Kidney epithelial cell (primary cell): ENCODE results near the gene BBX. TPM values are rescaled to one million over a fixed set of nuclear protein-coding genes. Genes with fewer than 3 reads are reported as not detected.

Experiments
- DNase-seq: peaks from one replicate; pipeline ENCODE4 v3.0.0-alpha.2; 2010; ENCODE audit warnings: low read depth
- H3K27me3 ChIP-seq: 2 replicates; pipeline ENCODE4 v1.6.0; 2011; ENCODE audit warnings: low read length; ENCODE audit not compliant: control insufficient read depth, insufficient read depth
- H3K36me3 ChIP-seq: 2 replicates; pipeline ENCODE4 v1.5.1; 2011; ENCODE audit warnings: low read length; ENCODE audit not compliant: control insufficient read depth, insufficient read depth
- H3K4me3 ChIP-seq: 2 replicates; pipeline ENCODE4 v1.5.1; 2011; ENCODE audit warnings: low read depth, mild to moderate bottlenecking, control low read depth, low read length
- total RNA-seq: library from RNA; depleted of rRNA; stranded (reverse); fragments of >200 nt; gene quantifications from 2 replicates; pipeline ENCODE4 v1.2.3, GENCODE V29; 2015
- TF ChIP-seq, protein P1 (sequence below): IDR thresholded peaks from 2 replicates; pipeline ENCODE4 v1.5.1; 2011; ENCODE audit warnings: mild to moderate bottlenecking, moderate library complexity, low read length, control low read depth, inconsistent platforms; ENCODE audit not compliant: insufficient read depth, poor library complexity, severe bottlenecking

Gene BBX
- total RNA-seq, 1 donor from 2014 or later = 50.7 TPM

DNA sequence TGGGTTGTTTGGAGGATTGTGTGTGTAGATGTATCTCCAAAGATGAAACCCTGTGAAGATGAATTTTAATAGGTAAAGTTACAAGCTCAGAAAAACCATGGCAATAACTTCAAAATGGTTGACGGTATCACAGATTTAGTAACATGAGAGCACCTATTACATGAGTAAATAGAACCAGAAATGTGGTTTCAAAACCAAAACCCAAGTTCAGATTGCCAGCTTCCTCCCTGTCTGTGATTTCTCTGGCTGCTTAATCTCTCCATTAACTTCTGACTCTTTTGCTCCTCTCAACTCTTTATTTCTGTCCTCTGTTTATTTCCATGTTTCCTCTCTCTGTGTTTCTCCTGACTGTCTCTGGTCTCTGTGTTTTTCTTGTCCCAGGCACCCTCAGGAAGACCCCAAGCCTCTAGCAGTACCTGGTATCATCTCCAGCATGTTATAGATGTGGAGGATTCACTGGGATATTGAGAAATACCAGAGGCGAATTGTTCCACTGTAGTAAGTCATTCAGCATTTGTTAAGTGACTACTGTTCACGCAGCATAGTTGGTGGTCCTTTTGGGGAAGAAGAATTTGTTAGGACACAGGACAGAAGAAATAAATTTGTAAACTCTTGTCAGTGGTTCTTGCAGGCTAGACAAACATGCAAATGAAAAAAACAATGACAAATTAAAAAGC lies 138.8 kb downstream of the BBX start:
- no peaks in the 10 kb centered on the region for H3K36me3 ChIP-seq
- H3K27me3 ChIP-seq = no peaks in the 10 kb centered on the region
- H3K4me3 ChIP-seq = no peak overlapping the region
- TF ChIP-seq, protein P1, sequence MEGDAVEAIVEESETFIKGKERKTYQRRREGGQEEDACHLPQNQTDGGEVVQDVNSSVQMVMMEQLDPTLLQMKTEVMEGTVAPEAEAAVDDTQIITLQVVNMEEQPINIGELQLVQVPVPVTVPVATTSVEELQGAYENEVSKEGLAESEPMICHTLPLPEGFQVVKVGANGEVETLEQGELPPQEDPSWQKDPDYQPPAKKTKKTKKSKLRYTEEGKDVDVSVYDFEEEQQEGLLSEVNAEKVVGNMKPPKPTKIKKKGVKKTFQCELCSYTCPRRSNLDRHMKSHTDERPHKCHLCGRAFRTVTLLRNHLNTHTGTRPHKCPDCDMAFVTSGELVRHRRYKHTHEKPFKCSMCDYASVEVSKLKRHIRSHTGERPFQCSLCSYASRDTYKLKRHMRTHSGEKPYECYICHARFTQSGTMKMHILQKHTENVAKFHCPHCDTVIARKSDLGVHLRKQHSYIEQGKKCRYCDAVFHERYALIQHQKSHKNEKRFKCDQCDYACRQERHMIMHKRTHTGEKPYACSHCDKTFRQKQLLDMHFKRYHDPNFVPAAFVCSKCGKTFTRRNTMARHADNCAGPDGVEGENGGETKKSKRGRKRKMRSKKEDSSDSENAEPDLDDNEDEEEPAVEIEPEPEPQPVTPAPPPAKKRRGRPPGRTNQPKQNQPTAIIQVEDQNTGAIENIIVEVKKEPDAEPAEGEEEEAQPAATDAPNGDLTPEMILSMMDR = no peak
- DNase-seq = no peak

- H3K27me3 ChIP-seq = no peaks in the 10 kb centered on the region
- TF ChIP-seq, protein P1 = no peak
- H3K36me3 ChIP-seq = no peaks in the 10 kb centered on the region
- DNase-seq = no peak
- no peak overlapping the region for H3K4me3 ChIP-seq
Observed at GRCh38 chr3:107662124-107662507, 139.4 kb downstream of the BBX start.

DNA sequence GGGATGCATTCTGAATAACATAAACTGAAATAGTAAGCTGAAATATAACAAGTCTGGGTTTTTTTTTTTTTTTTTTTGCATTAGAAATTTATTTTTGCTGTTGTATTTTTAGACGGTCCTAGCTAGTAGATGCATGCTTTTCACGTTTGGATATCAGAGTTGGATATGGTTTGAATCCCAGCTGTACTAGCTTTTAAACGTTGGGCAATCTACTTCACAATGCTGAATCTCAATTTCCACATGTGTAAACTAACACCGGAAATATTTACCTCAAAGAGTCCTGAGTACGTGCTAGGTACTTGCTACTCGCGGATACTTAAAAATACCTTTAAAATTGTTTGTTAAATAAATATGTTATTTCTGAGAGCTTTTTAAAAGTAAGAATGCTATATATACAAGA lies 139.8 kb downstream of the BBX start:
- no peak overlapping the region for H3K4me3 ChIP-seq
- no peak for DNase-seq
- TF ChIP-seq, protein P1 = no peak
- H3K36me3 ChIP-seq = no peaks in the 10 kb centered on the region
- H3K27me3 ChIP-seq = no peaks in the 10 kb centered on the region

DNA sequence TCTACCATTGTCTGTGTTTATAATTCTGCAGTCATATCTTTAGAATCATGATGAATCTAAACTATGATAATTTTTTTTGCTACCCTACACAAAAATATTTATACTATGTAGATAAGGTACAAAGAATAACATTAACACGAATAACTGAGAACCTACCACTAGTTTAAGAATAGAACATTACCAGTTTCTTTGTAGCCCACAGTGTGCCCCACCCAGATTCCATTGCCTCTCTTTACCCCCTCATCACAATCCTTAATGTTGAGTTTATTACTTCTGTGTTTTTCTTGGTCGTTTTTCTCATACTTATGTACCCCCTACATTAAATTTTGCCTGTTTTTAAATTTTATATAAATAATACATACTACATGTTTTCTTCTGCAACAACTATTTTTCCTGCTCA lies 140.5 kb downstream of the BBX start:
- Histone ChIP-seq H3K4me3 (no peak overlapping the region), H3K27me3 (no peaks in the 10 kb centered on the region), H3K36me3 (no peaks in the 10 kb centered on the region)
- TF ChIP-seq, protein P1 = no peak
- DNase-seq = no peak

- no peak for DNase-seq
Observed at GRCh38 chr3:107664614-107665013, 141.9 kb downstream of the BBX start.

DNA sequence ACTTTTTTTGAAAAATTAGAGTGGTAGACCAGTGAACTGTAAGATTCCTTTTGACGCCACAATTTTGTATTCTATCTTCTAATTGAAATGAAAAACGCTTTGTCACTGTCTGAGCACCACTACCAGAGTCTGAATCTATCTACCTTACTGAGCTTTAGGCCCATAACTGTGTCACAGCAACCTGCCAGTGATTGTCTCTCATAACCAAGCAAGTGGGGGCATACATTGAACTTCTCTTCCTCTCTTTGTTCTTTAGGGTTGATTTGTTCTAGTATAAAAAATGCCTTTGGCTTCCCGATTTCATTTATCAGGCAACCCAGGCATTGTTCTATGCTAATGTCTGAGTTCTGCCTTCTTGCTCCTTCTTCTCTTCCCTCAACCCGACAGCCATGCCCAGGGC lies 142.6 kb downstream of the BBX start:
- TF ChIP-seq, protein P1 = no peak
- no peak overlapping the region for H3K4me3 ChIP-seq
- DNase-seq = no peak
- no peaks in the 10 kb centered on the region for H3K36me3 ChIP-seq
- H3K27me3 ChIP-seq = no peaks in the 10 kb centered on the region

More at GRCh38 chr3:107664614-107665013, 141.9 kb downstream of the BBX start:
- TF ChIP-seq, protein P1 = no peak
- H3K36me3 ChIP-seq = no peaks in the 10 kb centered on the region
- no peak overlapping the region for H3K4me3 ChIP-seq
- no peaks in the 10 kb centered on the region for H3K27me3 ChIP-seq
